Esophagus muscularis mucosa (tissue), 4 donors: ENCODE measurements around the gene NINJ1.

Source experiments
- EP300 ChIP-seq: sonication (generic); formaldehyde crosslinking; IDR thresholded peaks from one replicate; pipeline ENCODE4 v1.6.1; 2017; ENCODE audit warnings: antibody characterized with exemption
- POLR2A ChIP-seq: fragments of 450-650 bp; IDR thresholded peaks from one replicate; pipeline ENCODE4 v1.6.1; 2017; ENCODE audit warnings: antibody characterized with exemption, moderate library complexity, mild to moderate bottlenecking, low read depth
- POLR2AphosphoS5 ChIP-seq, 2 donors: sonication (generic); formaldehyde crosslinking; IDR thresholded peaks; one replicate each; pipeline ENCODE4 v1.6.1; 2017; ENCODE audit warnings: antibody characterized with exemption in 2 of 2
- TF ChIP-seq, protein P1 (sequence below), 3 experiments: fragments of 200-600 bp in 2 of 3; fragments of 450-650 bp in 1 of 3; sonication (generic) in 2 of 3; IDR thresholded peaks; one replicate each; pipeline ENCODE4 v1.5.1; 2017 to 2019; ENCODE audit warnings: antibody characterized with exemption in 3 of 3, mild to moderate bottlenecking in 2 of 3, moderate library complexity in 1 of 3

DNA sequence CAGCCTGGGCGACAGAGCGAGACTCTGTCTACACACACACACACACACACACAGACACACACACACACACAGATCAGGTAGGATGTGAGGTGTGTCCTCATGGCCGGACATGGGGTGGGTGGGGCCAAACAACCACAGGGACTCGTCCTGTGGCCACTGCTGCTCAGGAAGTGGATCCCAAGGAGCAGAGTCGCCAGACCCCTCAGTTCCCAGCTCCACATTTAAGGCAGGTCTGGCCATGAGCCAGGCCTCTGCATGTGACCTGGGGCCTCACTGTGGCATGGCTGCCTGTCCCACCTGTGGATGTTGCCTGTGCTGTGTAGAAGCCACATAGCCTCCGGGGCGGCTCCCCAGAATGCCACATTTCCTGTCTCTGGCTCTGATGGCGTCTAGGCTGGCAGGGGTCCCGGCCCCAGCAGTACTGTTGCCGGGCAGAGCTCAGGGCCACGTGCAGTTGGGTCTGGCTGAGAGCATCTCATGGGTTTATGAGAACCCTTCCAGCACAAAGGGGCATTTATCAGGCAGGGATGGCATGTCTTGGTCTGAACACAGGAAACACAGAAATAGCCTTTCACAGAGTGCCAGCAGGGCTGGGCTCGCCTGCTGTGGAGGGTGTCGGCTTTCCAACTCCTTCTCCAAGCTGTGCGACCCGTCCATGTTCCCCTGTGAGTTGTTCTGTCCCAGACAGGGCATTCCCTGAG, 9.9 kb upstream of the NINJ1 start:
- TF ChIP-seq, protein P1, sequence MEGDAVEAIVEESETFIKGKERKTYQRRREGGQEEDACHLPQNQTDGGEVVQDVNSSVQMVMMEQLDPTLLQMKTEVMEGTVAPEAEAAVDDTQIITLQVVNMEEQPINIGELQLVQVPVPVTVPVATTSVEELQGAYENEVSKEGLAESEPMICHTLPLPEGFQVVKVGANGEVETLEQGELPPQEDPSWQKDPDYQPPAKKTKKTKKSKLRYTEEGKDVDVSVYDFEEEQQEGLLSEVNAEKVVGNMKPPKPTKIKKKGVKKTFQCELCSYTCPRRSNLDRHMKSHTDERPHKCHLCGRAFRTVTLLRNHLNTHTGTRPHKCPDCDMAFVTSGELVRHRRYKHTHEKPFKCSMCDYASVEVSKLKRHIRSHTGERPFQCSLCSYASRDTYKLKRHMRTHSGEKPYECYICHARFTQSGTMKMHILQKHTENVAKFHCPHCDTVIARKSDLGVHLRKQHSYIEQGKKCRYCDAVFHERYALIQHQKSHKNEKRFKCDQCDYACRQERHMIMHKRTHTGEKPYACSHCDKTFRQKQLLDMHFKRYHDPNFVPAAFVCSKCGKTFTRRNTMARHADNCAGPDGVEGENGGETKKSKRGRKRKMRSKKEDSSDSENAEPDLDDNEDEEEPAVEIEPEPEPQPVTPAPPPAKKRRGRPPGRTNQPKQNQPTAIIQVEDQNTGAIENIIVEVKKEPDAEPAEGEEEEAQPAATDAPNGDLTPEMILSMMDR (IDR thresholded peaks at IDR 0.05), result no peak
- no peak for TF ChIP-seq POLR2A
- peak; percentile 17 to 31 for TF ChIP-seq POLR2AphosphoS5 (IDR thresholded peaks at IDR 0.05)
- TF ChIP-seq EP300, result no peak
